Measurements from ENCODE around the gene NIPAL3.
"Not testable (repeated sequence)": the region's sequence is repeated elsewhere in the genome, so short reads cannot be mapped to it uniquely, and the experiment has no call there.

DNA sequence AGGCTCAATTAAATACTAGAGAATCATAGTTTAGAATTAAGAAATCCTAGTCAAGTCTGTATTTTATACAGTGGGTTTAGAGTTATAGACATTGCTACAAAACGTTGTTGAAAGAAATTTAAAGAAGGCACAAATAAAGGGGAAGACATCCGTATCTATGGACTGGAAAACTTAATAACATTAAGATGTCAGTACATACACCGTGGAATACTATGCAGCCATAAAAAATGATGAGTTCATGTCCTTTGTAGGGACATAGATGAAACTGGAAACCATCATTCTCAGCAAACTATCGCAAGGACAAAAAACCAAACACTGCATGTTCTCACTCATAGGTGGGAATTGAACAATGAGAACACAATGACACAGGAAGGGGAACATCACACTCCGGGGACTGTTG, 104.7 kb downstream of the NIPAL3 start:
- TF ChIP-seq, protein P1, sequence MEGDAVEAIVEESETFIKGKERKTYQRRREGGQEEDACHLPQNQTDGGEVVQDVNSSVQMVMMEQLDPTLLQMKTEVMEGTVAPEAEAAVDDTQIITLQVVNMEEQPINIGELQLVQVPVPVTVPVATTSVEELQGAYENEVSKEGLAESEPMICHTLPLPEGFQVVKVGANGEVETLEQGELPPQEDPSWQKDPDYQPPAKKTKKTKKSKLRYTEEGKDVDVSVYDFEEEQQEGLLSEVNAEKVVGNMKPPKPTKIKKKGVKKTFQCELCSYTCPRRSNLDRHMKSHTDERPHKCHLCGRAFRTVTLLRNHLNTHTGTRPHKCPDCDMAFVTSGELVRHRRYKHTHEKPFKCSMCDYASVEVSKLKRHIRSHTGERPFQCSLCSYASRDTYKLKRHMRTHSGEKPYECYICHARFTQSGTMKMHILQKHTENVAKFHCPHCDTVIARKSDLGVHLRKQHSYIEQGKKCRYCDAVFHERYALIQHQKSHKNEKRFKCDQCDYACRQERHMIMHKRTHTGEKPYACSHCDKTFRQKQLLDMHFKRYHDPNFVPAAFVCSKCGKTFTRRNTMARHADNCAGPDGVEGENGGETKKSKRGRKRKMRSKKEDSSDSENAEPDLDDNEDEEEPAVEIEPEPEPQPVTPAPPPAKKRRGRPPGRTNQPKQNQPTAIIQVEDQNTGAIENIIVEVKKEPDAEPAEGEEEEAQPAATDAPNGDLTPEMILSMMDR (IDR thresholded peaks at IDR 0.05) = not testable (repeated sequence)
- not testable (repeated sequence) for TF ChIP-seq POLR2AphosphoS5 (IDR thresholded peaks at IDR 0.05); POLR2A (IDR thresholded peaks at IDR 0.05; ENCODE audit: low read depth); EP300 (IDR thresholded peaks at IDR 0.05)

Measured in esophagus muscularis mucosa (tissue), 4 donors.